Measurements from ENCODE around the gene MBD4.

MBD4 gene

DNA sequence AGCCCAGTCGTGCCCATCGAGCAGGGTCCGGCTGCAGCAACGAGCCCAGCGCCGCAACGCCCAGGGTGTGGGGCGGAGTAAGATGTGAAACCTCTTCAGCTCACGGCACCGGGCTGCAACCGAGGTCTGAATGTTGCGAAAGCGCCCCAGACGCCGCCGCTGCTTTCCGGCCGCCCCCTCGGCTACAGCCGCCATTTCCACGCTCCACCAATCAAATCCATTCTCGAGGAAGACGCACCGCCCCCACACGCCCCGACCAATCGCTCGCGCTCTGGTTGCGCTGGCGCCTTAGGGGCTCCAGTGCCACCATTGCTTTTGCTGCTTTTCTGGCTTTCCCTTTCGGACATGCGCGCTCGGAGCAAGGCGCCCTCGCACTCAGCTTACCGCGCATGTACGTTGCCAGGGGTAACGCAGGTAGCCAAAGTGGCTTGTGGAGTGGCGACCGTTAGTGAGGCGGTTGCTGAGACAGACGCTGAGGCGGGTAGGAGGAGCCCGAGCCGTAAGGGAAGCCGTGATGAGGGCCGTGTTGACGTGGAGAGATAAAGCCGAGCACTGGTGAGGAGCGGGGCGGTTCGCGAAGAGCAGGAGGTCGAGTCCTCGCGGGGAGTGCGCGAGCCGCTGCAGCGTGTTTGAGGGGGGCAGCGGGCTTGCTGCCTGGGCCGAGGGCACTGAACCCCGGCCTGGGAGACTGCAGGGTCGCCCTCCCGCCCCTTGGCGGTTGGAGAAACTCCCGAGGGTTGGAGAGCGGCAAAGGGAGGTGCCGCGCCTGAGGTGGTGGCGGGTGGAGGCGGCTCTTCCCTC lies at the start of gene MBD4, which contains the start of gene IFT122:
Gene MBD4 (minus strand): TSS at position 132 of the 801 bp plus-strand sequence. CDS start 115 bp downstream, at position 17.
Gene IFT122 (plus strand): TSS at position 408 of the 801 bp plus-strand sequence. CDS start 107 bp downstream, at position 515.
- TF ChIP-seq, protein P1, sequence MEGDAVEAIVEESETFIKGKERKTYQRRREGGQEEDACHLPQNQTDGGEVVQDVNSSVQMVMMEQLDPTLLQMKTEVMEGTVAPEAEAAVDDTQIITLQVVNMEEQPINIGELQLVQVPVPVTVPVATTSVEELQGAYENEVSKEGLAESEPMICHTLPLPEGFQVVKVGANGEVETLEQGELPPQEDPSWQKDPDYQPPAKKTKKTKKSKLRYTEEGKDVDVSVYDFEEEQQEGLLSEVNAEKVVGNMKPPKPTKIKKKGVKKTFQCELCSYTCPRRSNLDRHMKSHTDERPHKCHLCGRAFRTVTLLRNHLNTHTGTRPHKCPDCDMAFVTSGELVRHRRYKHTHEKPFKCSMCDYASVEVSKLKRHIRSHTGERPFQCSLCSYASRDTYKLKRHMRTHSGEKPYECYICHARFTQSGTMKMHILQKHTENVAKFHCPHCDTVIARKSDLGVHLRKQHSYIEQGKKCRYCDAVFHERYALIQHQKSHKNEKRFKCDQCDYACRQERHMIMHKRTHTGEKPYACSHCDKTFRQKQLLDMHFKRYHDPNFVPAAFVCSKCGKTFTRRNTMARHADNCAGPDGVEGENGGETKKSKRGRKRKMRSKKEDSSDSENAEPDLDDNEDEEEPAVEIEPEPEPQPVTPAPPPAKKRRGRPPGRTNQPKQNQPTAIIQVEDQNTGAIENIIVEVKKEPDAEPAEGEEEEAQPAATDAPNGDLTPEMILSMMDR (IDR thresholded peaks at IDR 0.05): no peak

DNA sequence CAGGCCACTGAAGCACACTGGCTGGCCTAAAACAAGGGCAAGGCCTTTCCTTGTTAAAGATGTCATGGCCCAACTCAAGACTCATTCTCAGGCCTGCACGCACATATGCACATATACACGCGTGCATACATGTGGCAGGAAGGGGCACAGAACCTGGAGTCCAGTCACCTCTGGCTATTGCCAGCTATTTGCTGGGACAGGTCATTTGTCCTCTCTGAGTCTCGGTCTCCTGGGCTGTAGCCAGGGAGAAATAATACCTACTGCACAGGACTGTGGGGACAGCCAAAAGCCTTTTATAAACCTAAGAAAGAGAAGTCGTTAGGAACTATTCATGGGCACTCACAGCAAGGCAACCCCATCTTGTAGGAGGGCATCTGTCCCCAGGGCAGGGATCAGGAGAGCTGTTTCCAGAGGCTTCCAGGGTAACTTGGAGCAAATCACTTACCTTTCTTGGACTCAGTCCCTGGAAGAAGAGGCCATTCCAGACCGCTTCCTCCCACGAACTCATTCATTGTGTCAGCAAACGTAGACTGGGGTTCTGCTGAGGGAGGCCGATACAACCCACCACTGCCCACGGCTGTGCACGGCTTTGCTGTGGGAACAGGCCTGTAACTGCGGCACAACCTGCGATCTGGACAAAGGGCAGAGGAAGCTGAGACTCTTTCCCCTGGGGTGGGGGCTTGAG lies 47.6 kb upstream of the MBD4 start:
- TF ChIP-seq, protein P1 (IDR thresholded peaks at IDR 0.05): no peak

DNA sequence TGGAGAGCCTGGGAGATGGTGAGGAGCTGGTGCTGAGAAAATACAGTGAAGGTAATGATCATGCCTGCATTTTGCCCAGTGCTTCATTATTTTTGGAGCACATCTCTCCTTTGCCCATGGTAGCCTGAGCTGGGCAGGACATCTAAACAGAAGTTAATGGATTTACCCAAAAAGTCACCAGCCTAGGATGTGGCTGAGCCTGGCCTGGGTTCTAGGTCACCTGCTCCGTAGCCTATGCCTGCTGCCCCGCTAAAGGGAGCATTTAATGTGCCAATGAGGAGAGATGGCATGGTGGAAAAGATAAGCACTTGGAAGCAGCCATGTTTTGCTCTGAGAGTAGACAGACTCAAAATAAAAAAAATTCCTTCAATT lies 46.9 kb upstream of the MBD4 start:
- TF ChIP-seq, protein P1 (IDR thresholded peaks at IDR 0.05): no peak

DNA sequence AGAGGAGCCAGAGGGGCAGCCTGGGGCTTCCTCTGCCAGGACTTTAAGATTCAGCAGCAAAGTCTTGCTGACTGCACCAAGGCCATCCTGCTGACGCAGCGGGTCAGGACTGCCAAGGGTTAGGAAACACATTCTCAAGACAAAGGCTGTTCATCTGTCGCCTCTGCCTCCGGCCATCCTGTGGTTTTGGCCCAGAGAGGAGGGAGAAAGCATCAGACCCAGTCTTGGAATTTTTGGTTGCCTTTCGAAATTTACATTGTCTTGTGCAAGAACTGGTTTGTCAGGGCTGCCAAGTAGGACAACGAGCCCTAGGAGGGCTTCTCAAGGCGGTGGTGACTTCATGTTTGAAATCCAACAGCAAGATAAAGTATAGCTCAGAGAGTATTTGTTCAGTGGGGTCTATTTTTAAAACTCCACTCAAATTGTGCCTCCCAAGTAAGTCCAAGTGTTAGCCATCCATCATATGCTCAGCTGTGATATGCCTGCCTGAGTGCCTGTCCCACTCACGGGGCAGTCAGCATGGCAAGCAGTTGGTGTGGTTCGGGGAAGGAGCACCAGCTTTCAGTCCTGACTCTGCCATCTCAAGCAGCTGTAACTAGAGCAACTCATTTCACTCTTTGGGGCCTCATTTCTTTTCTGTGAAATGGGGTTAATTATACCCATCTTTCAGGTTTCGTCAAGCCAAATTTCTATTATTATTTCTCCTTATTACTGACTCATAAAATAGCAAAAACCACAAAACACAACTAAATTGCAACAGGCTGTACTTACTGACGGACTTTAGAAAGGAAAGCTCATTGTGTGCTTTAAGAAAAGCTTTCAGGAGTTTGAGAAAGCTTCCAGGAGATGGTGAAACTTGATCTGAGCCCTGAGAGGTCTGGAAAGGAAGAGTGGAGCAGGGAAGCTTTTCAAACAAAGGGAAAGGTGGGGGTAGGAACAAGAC lies 46.2 kb upstream of the MBD4 start:
- TF ChIP-seq, protein P1 (IDR thresholded peaks at IDR 0.05): no peak

DNA sequence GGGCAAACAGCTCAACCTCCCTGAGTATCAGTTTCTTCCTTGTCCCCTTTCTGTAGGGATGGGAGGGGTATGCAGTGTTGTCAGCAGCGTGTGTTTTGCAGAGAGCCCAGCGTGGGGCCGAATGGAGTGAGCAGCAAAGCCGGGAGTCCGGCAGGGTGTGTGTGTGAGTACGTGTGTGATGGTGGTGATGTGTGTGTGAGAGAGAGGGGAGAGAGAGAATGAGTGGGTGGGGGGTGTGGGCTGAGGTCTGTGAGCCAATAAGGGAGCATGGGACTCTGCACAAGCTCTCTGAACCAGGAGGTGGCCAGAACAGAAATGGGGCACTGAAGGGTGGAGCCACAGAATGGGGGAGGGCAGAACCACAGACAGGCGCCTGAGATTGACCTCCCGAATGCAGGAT lies 44.1 kb upstream of the MBD4 start:
- TF ChIP-seq, protein P1 (IDR thresholded peaks at IDR 0.05): no peak

DNA sequence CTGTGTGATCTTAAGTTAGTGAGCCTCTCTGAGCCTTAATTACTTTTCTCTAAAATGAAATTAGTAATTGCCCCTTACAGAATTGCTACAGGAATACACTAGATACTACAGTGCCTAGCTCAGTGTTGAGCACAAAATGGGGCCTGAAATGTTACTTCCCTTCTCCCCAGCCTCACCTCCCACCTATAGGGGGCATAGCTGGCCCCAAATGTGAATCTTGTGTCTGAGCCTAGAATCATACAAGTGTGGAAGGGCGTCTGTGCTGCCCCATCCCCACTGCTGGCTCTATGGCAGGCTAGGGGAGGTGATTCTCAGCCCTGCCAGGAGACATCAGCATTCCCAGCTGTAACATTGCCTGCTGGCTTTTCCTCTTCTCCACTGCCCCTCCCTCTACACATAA lies 43.0 kb upstream of the MBD4 start:
- TF ChIP-seq, protein P1 (IDR thresholded peaks at IDR 0.05): no peak

DNA sequence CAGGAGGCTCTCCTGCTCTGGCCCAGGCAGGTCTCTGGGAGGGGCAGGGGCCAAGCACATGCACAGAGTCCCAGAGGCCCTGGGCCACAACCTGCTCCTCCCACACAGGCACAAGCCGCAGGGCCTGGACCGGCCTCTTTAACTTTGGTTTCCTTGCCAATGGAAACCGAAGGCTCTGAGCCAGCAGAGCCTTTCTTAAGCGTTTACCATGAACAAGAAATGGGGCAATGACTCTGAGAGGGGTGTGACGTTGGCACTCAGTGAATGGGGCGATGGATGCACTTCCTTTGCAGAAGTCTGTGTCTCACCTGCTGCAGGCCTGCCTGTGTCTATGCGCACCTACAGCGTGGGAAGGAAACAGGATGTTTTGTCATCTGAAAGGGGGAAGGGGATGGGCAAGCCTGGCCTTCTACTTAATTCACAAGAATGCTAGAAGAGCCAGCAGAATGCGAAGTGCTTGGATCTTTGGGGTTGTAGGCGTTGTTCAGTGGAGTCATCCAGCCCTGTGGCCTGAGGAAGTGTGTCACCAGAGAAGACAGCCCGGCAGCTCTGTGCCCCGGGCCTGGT lies 42.1 kb upstream of the MBD4 start:
- TF ChIP-seq, protein P1 (IDR thresholded peaks at IDR 0.05): no peak

Measured in LNCAP (cell line).